Loucy (cell line): Measurements from ENCODE around the gene VAV3.

Experiments
- EZH2phosphoT487 ChIP-seq: fragments of 200-600 bp; IDR thresholded peaks from 2 replicates; pipeline ENCODE4 v1.6.1; 2018; ENCODE audit warnings: antibody characterized with exemption, mild to moderate bottlenecking, moderate library complexity, borderline replicate concordance
- TF ChIP-seq, protein P1 (sequence below): fragments of 200-600 bp; sonication (generic); conservative IDR thresholded peaks from 2 replicates; pipeline ENCODE4 v1.5.1; 2014; ENCODE audit warnings: mild to moderate bottlenecking, antibody characterized with exemption, low read length

DNA sequence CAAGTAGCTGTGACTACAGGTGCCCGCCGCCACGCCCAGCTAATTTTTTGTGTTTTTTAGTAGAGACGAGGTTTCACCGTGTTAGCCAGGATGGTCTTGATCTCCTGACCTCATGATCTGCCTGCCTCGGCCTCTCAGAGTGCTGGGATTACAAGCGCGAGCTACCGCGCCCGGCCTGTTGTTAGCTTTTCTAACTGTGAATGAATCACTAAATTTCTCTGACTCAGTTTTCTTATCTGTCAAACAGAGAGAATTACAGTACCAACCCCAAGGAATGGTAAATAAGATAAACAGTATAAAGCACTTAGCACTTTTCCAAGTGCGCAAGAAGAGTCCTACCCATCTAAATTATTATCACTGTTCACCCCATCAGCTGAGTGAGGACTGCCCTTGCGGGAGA is 193.6 kb downstream of the VAV3 start:
- TF ChIP-seq, protein P1, sequence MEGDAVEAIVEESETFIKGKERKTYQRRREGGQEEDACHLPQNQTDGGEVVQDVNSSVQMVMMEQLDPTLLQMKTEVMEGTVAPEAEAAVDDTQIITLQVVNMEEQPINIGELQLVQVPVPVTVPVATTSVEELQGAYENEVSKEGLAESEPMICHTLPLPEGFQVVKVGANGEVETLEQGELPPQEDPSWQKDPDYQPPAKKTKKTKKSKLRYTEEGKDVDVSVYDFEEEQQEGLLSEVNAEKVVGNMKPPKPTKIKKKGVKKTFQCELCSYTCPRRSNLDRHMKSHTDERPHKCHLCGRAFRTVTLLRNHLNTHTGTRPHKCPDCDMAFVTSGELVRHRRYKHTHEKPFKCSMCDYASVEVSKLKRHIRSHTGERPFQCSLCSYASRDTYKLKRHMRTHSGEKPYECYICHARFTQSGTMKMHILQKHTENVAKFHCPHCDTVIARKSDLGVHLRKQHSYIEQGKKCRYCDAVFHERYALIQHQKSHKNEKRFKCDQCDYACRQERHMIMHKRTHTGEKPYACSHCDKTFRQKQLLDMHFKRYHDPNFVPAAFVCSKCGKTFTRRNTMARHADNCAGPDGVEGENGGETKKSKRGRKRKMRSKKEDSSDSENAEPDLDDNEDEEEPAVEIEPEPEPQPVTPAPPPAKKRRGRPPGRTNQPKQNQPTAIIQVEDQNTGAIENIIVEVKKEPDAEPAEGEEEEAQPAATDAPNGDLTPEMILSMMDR, result no peak
- no peak for TF ChIP-seq EZH2phosphoT487
